ENCODE results near the gene BAD.

GRCh38 chr11:64232182-64232966, 52.1 kb downstream of the BAD start:
- TF ChIP-seq CTCF (IDR thresholded peaks at IDR 0.05 in 4 of 5, conservative IDR thresholded peaks at IDR 0.05 in 1 of 5) = no peak
- no peak for TF ChIP-seq POLR2A (IDR thresholded peaks at IDR 0.05)
